Measurements from ENCODE around the gene PLA2G4F. TPM values are rescaled to one million over a fixed set of nuclear protein-coding genes. Genes with fewer than 3 reads are reported as not detected.

Gene PLA2G4F
- polyA plus RNA-seq, 1 of the 3 experiments (the other 2 are of a cell fraction): not detected

DNA sequence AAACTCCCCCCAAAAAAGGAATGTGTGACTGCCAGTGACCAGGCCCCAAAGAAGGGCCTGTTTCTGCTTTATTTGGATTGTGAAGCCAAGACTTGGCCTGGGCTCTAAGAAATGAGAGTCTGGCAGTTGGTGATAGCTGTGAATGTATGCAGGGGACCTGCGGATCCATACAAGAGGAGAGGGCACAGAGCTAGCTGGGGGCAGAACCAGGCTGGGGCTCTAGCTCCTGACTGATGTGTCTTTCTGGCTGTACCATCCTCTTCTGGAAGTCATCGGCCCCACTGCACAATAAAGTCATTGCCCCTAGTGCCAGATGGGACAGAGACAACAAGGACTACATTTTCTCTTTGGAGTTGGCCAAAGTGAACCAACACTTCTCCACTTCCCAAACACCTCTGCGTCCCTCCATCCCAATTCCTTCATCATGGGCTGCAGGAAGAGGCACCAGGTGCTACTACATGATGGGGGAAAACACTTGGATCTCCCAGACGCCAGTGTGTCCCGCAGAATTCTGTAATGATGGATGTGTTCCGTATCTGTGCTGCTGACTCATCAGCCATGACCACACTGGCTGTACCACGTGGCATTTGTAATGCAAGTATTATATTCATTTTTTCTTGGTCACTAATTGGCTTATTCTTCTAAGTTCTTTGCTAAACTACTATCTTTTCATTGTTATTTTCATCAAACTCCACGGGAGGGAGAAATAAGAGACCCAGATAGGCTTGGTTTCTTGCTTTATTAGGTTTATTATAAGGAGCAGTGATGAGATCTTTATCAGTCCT, 1.7 kb upstream of the PLA2G4F start:
- no peak for DNase-seq
- peak overlapping the region; percentile 18 to 64; a peak in 3 of 4 replicates for H3K27ac ChIP-seq (ENCODE audit: low read depth in 2 of 2, low read length in 1 of 2)
- TF ChIP-seq, protein P1, sequence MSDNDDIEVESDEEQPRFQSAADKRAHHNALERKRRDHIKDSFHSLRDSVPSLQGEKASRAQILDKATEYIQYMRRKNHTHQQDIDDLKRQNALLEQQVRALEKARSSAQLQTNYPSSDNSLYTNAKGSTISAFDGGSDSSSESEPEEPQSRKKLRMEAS (IDR thresholded peaks at IDR 0.05; ENCODE audit: low read depth): peak; percentile 92
- TF ChIP-seq SIN3A (IDR thresholded peaks at IDR 0.05; ENCODE audit: borderline replicate concordance, low read depth, low read length) (peak; percentile 75; the same call in 1 of the 2 replicates), GATA2 (CRISPR knock-in tag; IDR thresholded peaks at IDR 0.05) (no peak), TCF12 (IDR thresholded peaks at IDR 0.05) (peak; percentile 74; the same call in 1 of the 2 replicates), POLR2AphosphoS5 (IDR thresholded peaks at IDR 0.05; ENCODE audit: low read depth, low read length) (peak; percentile 49; the same call in 1 of the 2 replicates), FOSL2 (IDR thresholded peaks at IDR 0.05; ENCODE audit: borderline replicate concordance, low read depth) (peak; percentile 89), RXRA (IDR thresholded peaks at IDR 0.05; ENCODE audit: borderline replicate concordance, low read depth) (no peak), JUND (IDR thresholded peaks at IDR 0.05) (peak; percentile 89; the same call in 1 of the 2 replicates), SMC3 (IDR thresholded peaks at IDR 0.05; ENCODE audit: low read depth, low read length) (no peak)
- TF ChIP-seq, protein P2, sequence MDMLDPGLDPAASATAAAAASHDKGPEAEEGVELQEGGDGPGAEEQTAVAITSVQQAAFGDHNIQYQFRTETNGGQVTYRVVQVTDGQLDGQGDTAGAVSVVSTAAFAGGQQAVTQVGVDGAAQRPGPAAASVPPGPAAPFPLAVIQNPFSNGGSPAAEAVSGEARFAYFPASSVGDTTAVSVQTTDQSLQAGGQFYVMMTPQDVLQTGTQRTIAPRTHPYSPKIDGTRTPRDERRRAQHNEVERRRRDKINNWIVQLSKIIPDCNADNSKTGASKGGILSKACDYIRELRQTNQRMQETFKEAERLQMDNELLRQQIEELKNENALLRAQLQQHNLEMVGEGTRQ (IDR thresholded peaks at IDR 0.05; ENCODE audit: borderline replicate concordance, low read depth, low read length): 0 out of 2 replicates have a peak, but pooled peaks have one; percentile 22
- TF ChIP-seq, protein P3, sequence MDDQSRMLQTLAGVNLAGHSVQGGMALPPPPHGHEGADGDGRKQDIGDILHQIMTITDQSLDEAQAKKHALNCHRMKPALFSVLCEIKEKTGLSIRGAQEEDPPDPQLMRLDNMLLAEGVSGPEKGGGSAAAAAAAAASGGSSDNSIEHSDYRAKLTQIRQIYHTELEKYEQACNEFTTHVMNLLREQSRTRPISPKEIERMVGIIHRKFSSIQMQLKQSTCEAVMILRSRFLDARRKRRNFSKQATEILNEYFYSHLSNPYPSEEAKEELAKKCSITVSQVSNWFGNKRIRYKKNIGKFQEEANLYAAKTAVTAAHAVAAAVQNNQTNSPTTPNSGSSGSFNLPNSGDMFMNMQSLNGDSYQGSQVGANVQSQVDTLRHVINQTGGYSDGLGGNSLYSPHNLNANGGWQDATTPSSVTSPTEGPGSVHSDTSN (IDR thresholded peaks at IDR 0.05): peak; percentile 95
- TF ChIP-seq, protein P4, sequence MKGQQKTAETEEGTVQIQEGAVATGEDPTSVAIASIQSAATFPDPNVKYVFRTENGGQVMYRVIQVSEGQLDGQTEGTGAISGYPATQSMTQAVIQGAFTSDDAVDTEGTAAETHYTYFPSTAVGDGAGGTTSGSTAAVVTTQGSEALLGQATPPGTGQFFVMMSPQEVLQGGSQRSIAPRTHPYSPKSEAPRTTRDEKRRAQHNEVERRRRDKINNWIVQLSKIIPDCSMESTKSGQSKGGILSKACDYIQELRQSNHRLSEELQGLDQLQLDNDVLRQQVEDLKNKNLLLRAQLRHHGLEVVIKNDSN (IDR thresholded peaks at IDR 0.05; ENCODE audit: borderline replicate concordance, low read depth): peak; percentile 86
- peaks cover 9 to 14% of the 10 kb centered on the region in 2 experiments; a peak in 1 of 4 replicates for H3K4me1 ChIP-seq (ENCODE audit: control insufficient read depth in 1 of 2, insufficient read depth in 2 of 2, low read depth in 1 of 2, low read length in 1 of 2)
- H2AFZ ChIP-seq (ENCODE audit: low read depth): no peak overlapping the region
- no peaks in the 10 kb centered on the region for H3K9me2 ChIP-seq
- ChIA-PET CTCF (no interaction called here), POLR2A (no interaction called here)
- no peak overlapping the region for H3K4me3 ChIP-seq (ENCODE audit: low read depth in 2 of 2, low read length in 1 of 2)
- H3K79me2 ChIP-seq (ENCODE audit: insufficient read depth): no peaks in the 10 kb centered on the region
- peak overlapping the region; percentile 10; the same call in 1 of the 2 replicates for H3K4me2 ChIP-seq
- H3F3A ChIP-seq (replicated peaks; ENCODE audit: insufficient read depth): peaks cover 12% of the 10 kb centered on the region
- H3K36me3 ChIP-seq (replicated peaks in 1 of 2; ENCODE audit: control insufficient read depth in 1 of 2, insufficient read depth in 2 of 2, low read length in 1 of 2): peaks cover 19 to 43% of the 10 kb centered on the region in 2 experiments
- H3K9me3 ChIP-seq: no peaks in the 10 kb centered on the region
- H4K20me1 ChIP-seq (ENCODE audit: insufficient read depth): no peaks in the 10 kb centered on the region
- no peak overlapping the region for H3K9ac ChIP-seq
- no peaks in the 10 kb centered on the region for H3K27me3 ChIP-seq (ENCODE audit: insufficient read depth)
- WGBS (ENCODE audit: low lambda C conversion rate): 50% methylated on average over 8 of the region's 8 CpGs

DNA sequence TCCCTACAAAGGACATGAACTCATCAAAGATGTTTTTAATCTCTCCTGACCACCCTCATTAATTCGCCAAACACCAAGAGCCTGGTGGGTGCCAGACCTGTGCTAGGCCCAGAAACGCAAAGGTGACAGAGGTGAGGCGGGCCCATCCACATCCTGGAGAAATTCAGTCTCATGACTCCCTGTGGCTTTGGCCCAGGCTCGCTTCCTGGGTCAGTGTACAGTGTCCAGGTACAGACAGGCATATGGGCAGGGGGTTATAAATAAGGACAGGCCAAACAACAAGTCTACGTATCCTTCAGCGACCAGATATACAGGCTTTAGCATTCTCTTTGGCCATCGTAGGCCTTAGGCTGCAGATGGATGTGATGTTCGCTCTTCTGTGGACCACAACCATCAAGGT, 945 bp upstream of the PLA2G4F start:
- no peak overlapping the region for H3K9ac ChIP-seq
- peaks cover 9 to 14% of the 10 kb centered on the region in 2 experiments; a peak in 1 of 4 replicates for H3K4me1 ChIP-seq (ENCODE audit: control insufficient read depth in 1 of 2, insufficient read depth in 2 of 2, low read depth in 1 of 2, low read length in 1 of 2)
- H3K4me3 ChIP-seq (ENCODE audit: low read depth in 2 of 2, low read length in 1 of 2): no peak overlapping the region
- H3K79me2 ChIP-seq (ENCODE audit: insufficient read depth): no peaks in the 10 kb centered on the region
- no peak for DNase-seq
- CTCF ChIA-PET: interaction anchor here (1.2 to 4.1 kb wide), 2 partner anchors 12 to 19 kb away, joined by 3 to 28 read pairs; no protein-coding TSS in a partner anchor
- H3F3A ChIP-seq (replicated peaks; ENCODE audit: insufficient read depth): peaks cover 12% of the 10 kb centered on the region
- no peaks in the 10 kb centered on the region for H3K27me3 ChIP-seq (ENCODE audit: insufficient read depth)
- 0 out of 4 replicates have a peak overlapping the region, but pooled peaks of 1 of the 2 experiments have one; percentile 64 for H3K27ac ChIP-seq (ENCODE audit: low read depth in 2 of 2, low read length in 1 of 2)
- no peak overlapping the region for H3K4me2 ChIP-seq
- H3K36me3 ChIP-seq (replicated peaks in 1 of 2; ENCODE audit: control insufficient read depth in 1 of 2, insufficient read depth in 2 of 2, low read length in 1 of 2): peaks cover 14 to 35% of the 10 kb centered on the region in 2 experiments
- no peaks in the 10 kb centered on the region for H3K9me2 ChIP-seq
- H4K20me1 ChIP-seq (ENCODE audit: insufficient read depth): no peaks in the 10 kb centered on the region
- no peak overlapping the region for H2AFZ ChIP-seq (ENCODE audit: low read depth)
- WGBS (ENCODE audit: low lambda C conversion rate): 96% methylated on average over 8 of the region's 8 CpGs
- POLR2A ChIA-PET: no interaction called here
- no peaks in the 10 kb centered on the region for H3K9me3 ChIP-seq
- no peak for TF ChIP-seq RAD21 (IDR thresholded peaks at IDR 0.05; ENCODE audit: low read length)
- TF ChIP-seq, protein P5, sequence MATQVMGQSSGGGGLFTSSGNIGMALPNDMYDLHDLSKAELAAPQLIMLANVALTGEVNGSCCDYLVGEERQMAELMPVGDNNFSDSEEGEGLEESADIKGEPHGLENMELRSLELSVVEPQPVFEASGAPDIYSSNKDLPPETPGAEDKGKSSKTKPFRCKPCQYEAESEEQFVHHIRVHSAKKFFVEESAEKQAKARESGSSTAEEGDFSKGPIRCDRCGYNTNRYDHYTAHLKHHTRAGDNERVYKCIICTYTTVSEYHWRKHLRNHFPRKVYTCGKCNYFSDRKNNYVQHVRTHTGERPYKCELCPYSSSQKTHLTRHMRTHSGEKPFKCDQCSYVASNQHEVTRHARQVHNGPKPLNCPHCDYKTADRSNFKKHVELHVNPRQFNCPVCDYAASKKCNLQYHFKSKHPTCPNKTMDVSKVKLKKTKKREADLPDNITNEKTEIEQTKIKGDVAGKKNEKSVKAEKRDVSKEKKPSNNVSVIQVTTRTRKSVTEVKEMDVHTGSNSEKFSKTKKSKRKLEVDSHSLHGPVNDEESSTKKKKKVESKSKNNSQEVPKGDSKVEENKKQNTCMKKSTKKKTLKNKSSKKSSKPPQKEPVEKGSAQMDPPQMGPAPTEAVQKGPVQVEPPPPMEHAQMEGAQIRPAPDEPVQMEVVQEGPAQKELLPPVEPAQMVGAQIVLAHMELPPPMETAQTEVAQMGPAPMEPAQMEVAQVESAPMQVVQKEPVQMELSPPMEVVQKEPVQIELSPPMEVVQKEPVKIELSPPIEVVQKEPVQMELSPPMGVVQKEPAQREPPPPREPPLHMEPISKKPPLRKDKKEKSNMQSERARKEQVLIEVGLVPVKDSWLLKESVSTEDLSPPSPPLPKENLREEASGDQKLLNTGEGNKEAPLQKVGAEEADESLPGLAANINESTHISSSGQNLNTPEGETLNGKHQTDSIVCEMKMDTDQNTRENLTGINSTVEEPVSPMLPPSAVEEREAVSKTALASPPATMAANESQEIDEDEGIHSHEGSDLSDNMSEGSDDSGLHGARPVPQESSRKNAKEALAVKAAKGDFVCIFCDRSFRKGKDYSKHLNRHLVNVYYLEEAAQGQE (IDR thresholded peaks at IDR 0.05; ENCODE audit: low read depth, low read length): no peak
- TF ChIP-seq FOSL2 (IDR thresholded peaks at IDR 0.05; ENCODE audit: borderline replicate concordance, low read depth): no peak
- no peak for TF ChIP-seq RXRA (IDR thresholded peaks at IDR 0.05; ENCODE audit: borderline replicate concordance, low read depth)
- TF ChIP-seq, protein P6, sequence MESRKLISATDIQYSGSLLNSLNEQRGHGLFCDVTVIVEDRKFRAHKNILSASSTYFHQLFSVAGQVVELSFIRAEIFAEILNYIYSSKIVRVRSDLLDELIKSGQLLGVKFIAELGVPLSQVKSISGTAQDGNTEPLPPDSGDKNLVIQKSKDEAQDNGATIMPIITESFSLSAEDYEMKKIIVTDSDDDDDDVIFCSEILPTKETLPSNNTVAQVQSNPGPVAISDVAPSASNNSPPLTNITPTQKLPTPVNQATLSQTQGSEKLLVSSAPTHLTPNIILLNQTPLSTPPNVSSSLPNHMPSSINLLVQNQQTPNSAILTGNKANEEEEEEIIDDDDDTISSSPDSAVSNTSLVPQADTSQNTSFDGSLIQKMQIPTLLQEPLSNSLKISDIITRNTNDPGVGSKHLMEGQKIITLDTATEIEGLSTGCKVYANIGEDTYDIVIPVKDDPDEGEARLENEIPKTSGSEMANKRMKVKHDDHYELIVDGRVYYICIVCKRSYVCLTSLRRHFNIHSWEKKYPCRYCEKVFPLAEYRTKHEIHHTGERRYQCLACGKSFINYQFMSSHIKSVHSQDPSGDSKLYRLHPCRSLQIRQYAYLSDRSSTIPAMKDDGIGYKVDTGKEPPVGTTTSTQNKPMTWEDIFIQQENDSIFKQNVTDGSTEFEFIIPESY (IDR thresholded peaks at IDR 0.05; ENCODE audit: borderline replicate concordance, low read depth): no peak
- no peak for TF ChIP-seq EZH2phosphoT487 (IDR thresholded peaks at IDR 0.05; ENCODE audit: borderline replicate concordance, low read depth)
